GM19397 (cell line): ENCODE results near the gene ALDH16A1.

Source experiments
- ATAC-seq: cut with Tn5 transposase; IDR thresholded peaks from one replicate; pipeline ENCODE4 v1.9.1; 2021; ENCODE audit warnings: mild to moderate bottlenecking, moderate library complexity; ENCODE audit not compliant: unreplicated experiment

The ALDH16A1 gene

GRCh38 chr19:49453013-49453756, at the start of gene ALDH16A1:
Gene ALDH16A1, plus strand, starts transcription at chr19:49453225. Its CDS starts 107 bp downstream, at chr19:49453332.
- ATAC-seq, result peak; percentile 86

DNA sequence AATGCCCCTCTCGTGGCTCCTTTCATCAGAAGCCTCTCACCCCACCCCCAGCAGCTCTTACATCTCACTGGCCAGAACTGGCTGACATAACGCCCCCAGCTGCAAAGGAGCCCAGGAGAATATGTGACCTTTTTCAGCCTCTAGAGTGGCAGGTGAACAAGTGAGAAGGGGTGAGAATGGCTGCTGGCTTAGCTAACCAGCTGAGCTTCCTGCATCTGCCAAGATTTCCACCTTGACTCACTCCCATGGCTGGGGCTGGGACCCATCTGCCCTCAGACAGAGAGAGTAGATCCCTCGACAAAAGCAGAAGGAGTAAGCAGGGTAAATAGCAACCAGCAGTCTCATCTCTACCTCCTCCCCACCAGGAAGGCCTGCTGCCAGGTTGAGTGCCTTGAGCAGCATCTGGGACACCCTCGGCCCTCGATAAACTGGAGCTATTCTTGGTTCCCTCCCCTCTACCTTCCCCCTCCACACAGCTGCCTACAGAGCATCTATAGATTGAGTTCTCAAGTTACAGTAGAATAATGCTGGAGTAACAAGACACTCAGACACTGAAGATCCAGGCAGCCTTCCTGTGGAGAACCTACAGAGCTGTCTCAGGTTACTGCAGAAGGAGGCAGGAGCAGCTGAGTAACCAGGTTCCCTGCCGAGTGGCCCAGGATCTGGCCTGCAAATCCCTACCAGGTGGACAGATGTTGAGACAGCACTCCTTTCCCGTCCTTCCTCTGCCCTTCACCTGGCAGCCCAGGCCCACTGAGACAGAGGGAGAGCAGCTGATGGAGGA, 49.4 kb upstream of the ALDH16A1 start:
- ATAC-seq, result no peak

- ATAC-seq, result no peak
Observed at GRCh38 chr19:49407079-49407478, 45.9 kb upstream of the ALDH16A1 start.

GRCh38 chr19:49407482-49408015, 45.5 kb upstream of the ALDH16A1 start:
- no peak for ATAC-seq

GRCh38 chr19:49408816-49409440, 44.1 kb upstream of the ALDH16A1 start:
- no peak for ATAC-seq

GRCh38 chr19:49409441-49410029, 43.5 kb upstream of the ALDH16A1 start:
- ATAC-seq, result no peak

GRCh38 chr19:49411681-49412326, 41.2 kb upstream of the ALDH16A1 start:
- no peak for ATAC-seq

DNA sequence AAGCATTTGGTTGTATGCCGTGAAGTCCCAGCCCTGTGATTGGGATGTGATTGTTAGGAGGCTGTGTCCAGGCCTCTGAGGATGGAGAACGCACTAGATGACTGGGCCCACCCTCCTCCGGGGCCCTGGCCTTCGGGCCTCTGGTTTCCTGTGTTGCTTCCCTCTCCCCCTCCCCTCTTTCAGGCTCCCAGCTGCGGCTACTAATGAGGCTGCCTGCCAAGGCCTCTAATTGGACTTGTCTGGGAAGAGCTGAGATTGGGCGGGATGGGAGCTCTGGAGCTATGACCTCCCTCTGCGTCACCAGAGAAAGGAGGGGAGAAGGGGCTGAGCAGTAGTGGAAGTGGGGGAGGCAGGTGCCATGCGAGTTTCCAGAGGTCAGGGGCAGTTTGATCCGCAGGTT, 39.7 kb upstream of the ALDH16A1 start:
- ATAC-seq, result no peak

GRCh38 chr19:49414256-49414655, 38.8 kb upstream of the ALDH16A1 start:
- no peak for ATAC-seq

DNA sequence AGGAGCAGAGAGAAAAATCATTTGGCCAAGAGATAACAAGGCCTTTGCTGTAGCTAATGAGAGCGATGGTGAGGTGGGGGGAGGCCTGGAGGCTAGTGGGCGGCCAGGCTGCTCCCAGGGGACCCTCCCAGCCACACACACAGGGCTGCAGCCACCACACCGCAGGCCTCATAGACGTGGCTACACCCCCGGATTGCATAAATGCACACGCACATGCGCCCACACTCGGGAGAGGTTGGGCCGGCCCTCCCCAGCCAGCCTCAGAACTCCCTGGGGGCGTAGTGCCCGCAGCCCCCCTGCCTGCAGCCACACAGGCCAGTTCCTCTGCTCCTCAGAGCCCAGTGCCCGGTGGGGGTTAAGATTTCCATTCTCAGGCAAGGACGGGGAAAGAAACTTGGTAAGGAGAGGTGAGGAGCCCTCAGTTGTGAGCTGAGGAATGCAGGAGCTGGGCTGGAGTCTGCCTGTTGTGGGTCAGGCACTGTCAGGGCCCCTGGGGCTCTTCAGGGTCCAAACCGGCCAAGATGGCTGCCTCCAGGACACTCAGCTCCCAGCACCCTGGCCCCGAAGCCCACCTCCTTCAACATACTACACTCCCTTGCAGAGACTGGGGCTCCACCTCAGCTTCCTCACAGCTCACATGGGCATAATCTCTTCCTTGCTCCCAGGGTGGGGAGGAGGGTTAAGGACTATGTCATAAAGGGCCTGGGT, 37.8 kb upstream of the ALDH16A1 start:
- no peak for ATAC-seq

- no peak for ATAC-seq
Observed at GRCh38 chr19:49415810-49416200, 37.2 kb upstream of the ALDH16A1 start.

DNA sequence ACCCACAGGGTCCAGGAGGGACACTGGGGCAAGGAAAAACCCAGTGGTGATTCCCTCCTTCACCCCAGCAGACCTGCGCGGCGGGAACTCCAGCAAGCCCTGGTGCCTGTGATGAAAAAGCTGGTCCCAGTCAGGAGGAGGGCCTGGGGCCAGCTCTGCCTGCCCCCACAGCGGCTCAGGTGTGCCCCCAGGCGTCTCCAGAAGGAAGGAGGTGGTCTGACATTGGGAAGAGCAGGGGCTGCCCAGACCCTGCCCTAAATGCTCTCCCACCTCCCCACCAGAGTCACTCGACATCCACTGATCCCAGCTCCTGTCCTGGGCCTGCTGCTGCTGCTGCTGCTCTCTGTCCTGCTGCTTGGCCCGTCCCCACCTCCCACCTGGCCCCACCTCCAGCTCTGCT, 35.9 kb upstream of the ALDH16A1 start:
- no peak for ATAC-seq

DNA sequence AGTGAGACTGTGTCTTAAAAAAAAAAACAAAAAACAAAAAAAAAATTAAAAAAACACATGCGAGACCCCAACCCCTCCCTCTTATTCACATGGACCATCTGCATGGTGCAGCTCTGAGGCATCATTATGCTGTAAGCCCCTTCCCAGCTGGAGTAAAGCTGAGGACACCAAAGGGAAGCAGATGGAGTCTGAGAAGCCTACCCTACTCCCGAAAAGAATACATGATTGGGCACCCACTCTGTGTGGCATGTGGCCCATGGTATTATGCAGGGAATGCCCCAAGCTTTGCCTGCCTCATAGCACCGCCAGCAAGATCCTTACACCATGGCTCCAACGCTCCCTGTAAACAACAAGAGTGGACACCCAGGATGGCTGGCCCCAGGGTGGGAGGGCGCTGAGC, 34.5 kb upstream of the ALDH16A1 start:
- ATAC-seq, result no peak

GRCh38 chr19:49419173-49419572, 33.9 kb upstream of the ALDH16A1 start:
- no peak for ATAC-seq

GRCh38 chr19:49420227-49420626, 32.8 kb upstream of the ALDH16A1 start:
- ATAC-seq, result no peak

DNA sequence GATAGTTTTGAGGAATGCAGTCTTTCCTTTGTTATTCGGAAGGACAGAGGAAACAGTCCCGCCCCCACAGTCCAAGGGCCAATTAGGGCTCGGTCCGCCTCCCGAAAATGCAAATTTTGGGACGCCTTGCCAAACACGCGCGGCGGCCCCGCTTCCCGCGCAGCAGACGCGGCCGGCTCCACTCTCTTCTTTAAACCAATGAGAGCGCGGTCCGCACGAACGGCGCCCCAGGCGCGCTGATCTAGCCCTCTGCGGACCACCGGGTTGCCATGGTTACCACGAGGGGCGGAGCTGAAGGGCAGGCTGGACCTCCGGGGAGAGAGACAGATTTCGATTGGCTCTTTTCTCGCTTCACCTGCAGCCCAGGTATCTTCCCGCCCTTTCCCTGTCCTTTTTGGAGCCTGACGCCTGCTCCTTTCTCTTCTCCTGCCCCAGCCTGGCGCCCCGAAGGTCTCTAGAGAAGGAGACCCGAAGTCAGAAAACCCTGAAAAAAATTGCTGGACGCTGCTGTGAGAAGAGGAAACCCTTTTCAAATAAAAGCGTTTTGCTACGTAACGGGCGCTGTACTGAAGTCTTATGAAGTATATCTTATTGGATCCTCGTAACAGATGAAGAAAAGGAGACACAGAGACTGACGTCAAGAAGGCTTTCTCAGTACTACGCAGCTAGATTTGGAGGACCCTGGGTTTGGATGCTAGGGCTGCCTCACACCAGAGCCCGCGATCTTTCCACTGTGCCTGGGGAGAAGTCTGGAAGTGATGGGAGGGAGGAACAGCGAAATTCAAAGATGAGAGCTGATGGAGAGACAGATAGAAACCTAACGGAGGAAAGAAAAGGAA, 31.8 kb upstream of the ALDH16A1 start:
- ATAC-seq, result no peak

- ATAC-seq, result no peak
Observed at GRCh38 chr19:49421878-49422202, 31.2 kb upstream of the ALDH16A1 start.

DNA sequence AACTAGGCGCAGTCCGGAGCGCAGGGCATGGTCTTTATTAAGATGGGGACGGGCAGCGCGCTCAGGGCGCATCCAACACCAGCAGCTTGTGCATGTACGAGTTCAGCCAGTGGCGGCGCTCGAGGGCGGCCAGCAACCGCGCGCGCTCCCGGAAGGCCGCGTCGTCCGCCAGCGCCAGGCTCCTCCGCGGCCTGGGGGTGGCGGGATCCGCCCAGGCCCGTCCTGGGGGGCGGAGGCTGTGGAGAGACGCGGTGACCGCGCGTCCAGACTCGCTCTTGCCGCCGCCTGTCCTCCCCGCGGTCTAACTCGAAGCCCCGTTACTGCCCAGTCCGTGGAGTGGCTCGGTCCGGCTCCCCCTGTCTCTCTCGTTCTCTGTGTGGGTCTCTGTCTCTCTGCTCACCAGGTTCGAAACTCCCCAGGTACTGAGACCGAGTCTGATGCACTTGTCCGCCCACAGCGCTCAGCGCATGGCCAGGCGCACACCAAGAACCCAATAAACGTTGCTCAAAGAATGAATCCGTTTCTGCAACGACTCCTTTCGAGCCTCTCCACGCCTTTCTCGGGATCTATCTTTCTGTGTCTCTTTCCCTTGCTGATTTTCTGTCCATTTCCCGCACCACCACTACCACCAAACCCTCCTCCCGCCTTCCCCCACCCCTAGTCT, 30.5 kb upstream of the ALDH16A1 start:
- no peak for ATAC-seq
